AG04450 (cell line): Measurements from ENCODE around the gene DLX3. TPM values are rescaled to one million over a fixed set of nuclear protein-coding genes. Genes with fewer than 3 reads are reported as not detected.

ENCODE experiments used
- CTCF ChIA-PET: fragments of 300-600, 350-600 bp; formaldehyde crosslinking; extraction: SDS; loops from one replicate; lab custom pipeline; 2022; ENCODE audit warnings: antibody characterized with exemption, inconsistent platforms; lab: Charles Lee
- POLR2A ChIA-PET: fragments of 350-600 bp; formaldehyde crosslinking; extraction: SDS; loops from one replicate; lab custom pipeline; 2021; ENCODE audit warnings: antibody characterized with exemption, inconsistent platforms; lab: Yijun Ruan, JAX
- DNase-seq: peaks from one replicate; pipeline ENCODE4 v3.0.0-alpha.2; 2011; ENCODE audit warnings: low read depth, low spot score
- H3K27ac ChIP-seq: one replicate; pipeline ENCODE4 v1.5.1; 2012; ENCODE audit warnings: low read depth, low read length, control low read depth
- H3K27me3 ChIP-seq: one replicate; pipeline ENCODE4 v1.6.0; 2012; ENCODE audit warnings: low read length; ENCODE audit not compliant: control insufficient read depth, insufficient read depth
- H3K4me3 ChIP-seq: 2 replicates; pipeline ENCODE4 v1.5.1; 2011; ENCODE audit warnings: mild to moderate bottlenecking, low read depth, low read length, control low read depth
- H3K9me3 ChIP-seq: 2 replicates; pipeline ENCODE4 v1.5.1; 2012; ENCODE audit warnings: low read length; ENCODE audit not compliant: control insufficient read depth, insufficient read depth
- polyA plus RNA-seq: library from polyadenylated mRNA; depleted of rRNA; stranded (reverse); fragments of >200 nt; gene quantifications from 2 replicates; pipeline ENCODE4 v1.2.3, GENCODE V29; 2011
- TF ChIP-seq, protein P1 (sequence below): IDR thresholded peaks from 2 replicates; pipeline ENCODE4 v1.5.1; 2011; ENCODE audit warnings: low read depth, low read length, control low read depth, inconsistent platforms

The DLX3 gene
- polyA plus RNA-seq, 1 experiment, result not detected

DNA sequence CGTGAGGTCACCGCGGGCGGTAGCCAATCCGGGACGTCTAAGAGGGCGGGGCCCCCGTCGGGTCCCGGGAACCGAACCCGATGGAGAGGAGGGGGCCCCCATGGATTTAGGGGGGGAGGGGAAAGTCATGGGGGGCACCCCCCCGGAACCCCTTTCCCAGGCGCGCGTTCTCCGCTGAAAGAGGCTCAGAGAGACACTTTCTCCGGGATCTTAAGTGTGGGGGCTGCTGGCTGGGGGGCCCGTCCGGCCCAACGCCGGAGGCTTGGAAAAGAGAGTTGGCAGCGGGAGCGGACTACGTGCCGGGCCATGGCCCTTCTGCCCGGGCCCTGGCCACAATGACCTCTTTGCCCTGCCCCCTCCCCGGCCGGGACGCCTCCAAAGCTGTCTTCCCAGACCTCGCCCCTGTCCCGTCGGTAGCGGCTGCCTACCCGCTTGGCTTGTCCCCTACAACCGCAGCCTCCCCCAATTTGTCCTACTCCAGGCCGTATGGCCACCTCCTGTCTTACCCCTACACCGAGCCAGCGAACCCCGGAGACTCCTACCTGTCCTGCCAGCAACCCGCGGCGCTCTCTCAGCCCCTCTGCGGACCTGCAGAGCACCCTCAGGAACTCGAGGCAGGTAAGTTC, 25.8 kb downstream of the DLX3 start, which contains the start of gene DLX4:
DLX4 (plus strand) TSS at position 57 of the 626 bp plus-strand sequence; CDS start at position 336, 279 bp downstream.
- Histone ChIP-seq H3K27me3 (peaks cover 99% of the 10 kb centered on the region), H3K9me3 (peaks cover 9% of the 10 kb centered on the region; the same call in 1 of the 2 replicates), H3K27ac (no peak within 1 kb of the TSS), H3K4me3 (peak within 1 kb of the TSS; percentile 44)
- no peak for DNase-seq
- CTCF ChIA-PET, result no interaction called here
- TF ChIP-seq, protein P1, sequence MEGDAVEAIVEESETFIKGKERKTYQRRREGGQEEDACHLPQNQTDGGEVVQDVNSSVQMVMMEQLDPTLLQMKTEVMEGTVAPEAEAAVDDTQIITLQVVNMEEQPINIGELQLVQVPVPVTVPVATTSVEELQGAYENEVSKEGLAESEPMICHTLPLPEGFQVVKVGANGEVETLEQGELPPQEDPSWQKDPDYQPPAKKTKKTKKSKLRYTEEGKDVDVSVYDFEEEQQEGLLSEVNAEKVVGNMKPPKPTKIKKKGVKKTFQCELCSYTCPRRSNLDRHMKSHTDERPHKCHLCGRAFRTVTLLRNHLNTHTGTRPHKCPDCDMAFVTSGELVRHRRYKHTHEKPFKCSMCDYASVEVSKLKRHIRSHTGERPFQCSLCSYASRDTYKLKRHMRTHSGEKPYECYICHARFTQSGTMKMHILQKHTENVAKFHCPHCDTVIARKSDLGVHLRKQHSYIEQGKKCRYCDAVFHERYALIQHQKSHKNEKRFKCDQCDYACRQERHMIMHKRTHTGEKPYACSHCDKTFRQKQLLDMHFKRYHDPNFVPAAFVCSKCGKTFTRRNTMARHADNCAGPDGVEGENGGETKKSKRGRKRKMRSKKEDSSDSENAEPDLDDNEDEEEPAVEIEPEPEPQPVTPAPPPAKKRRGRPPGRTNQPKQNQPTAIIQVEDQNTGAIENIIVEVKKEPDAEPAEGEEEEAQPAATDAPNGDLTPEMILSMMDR, result no peak
- POLR2A ChIA-PET, result no interaction called here

DNA sequence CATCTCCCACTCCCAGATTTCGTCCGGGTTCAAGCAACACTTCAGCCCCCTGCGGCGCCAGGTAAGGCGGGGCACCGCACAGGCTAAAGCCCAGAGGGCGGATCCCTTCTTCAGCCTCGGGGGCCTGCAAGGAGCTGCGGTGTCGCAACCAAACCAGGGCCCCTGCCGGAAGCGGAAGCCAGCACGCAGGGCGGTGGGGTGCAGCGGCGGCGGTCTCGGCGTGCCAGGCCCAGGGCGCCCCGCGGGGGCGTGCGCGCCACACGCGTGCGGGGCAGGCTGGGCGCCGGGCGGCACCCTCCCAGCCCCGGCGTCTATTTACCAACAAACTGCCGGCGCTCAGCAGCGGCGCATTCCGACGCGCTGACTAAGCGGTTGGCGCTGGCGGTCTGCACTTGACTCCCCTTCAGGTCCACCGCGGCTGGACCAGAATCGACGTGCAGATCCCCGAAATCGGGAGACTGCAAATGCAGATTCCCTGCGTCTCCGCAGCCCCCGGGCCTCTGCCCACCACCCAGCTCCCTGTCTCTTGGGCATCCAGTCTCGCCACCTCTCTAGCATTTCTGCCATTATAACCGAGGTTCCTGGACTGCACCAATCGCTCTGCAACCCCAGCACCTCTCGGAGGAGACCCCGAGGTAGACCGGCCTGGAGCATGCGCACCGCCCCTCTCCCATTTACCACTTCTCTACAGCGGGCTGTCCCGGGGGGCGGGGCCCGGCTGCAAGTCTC, 26.5 kb downstream of the DLX3 start:
- H3K4me3 ChIP-seq, result peak overlapping the region; percentile 44
- no peak for DNase-seq
- ChIA-PET CTCF (no interaction called here), POLR2A (no interaction called here)
- peaks cover 13% of the 10 kb centered on the region; the same call in 1 of the 2 replicates for H3K9me3 ChIP-seq
- TF ChIP-seq, protein P1, result no peak
- peaks cover 99% of the 10 kb centered on the region for H3K27me3 ChIP-seq
- H3K27ac ChIP-seq, result no peak overlapping the region

DNA sequence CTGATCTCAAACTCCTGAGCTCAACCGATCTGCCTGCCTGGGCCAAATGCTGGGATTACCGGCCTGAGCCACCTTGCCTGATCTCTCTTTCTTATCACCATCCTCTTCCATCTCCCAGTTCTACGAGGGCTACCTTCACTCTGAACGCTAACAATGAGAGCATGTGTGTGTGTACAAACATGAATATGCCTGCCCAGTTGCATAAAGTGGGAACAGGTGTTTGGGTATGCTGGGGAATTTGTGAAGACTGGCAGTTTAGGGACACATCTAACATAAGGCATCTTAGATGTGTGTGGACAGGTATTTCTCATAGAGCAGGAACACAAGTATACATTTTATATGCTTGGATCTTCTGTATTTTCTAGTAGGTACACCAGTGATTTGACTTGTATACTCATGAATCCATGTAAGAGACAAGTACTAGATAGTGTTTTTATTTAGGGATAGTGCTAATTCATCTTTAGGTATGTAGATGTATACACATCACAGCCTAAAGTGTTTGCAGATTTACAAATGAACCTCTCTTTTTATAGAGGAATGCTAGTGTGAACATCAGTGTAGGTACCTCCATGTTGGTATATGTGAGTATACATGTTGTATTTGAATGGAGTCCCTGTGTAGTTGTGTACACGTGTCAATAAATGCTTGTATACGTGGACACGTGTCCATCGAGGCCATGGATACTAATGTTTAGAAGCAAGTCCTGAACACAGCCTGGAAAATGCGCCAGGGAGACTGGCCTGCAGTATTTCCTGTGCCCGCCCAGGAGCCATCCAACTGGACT, 27.2 kb downstream of the DLX3 start:
- H3K9me3 ChIP-seq, result peaks cover 13% of the 10 kb centered on the region; the same call in 1 of the 2 replicates
- ChIA-PET POLR2A (no interaction called here), CTCF (interaction anchor here (2.0 kb wide), 1 partner anchor 28 kb away, joined by 4 read pairs; no protein-coding TSS in a partner anchor)
- H3K4me3 ChIP-seq, result peak overlapping the region; percentile 34; the same call in 1 of the 2 replicates
- TF ChIP-seq, protein P1, result no peak
- H3K27me3 ChIP-seq, result peaks cover 99% of the 10 kb centered on the region
- DNase-seq, result no peak
- no peak overlapping the region for H3K27ac ChIP-seq

DNA sequence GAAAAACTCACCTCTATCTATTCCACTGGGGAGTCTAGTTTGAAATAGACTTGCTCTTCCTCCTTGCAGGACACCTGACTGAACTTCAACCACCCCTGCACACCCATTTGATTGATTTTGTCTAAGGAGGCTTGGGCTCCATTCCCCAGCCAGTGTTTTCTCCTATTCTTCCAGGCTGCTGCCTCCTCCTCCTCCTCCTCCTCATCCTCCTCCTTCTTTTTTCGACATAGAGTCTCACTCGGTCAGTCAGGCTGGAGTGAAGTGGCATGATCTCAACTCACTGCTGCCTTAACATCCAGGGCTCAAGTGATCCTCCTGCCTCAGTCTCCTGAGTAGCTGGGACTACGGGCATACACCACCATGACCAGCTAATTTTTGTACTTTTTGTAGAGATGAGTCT, 27.8 kb downstream of the DLX3 start:
- Histone ChIP-seq H3K9me3 (peaks cover 13% of the 10 kb centered on the region; the same call in 1 of the 2 replicates), H3K27me3 (peaks cover 99% of the 10 kb centered on the region), H3K27ac (no peak overlapping the region), H3K4me3 (no peak overlapping the region)
- CTCF ChIA-PET, result interaction anchor here (2.0 kb wide), 1 partner anchor 29 kb away, joined by 4 read pairs; no protein-coding TSS in a partner anchor
- no peak for DNase-seq
- TF ChIP-seq, protein P1, result no peak
- POLR2A ChIA-PET, result no interaction called here
